HCT116 (cell line): ENCODE data around the gene ZEB1. TPM values are rescaled to one million over a fixed set of nuclear protein-coding genes. Genes with fewer than 3 reads are reported as not detected.

Experiments
- ATAC-seq: fragments of 200-7000 bp; cut with Tn5 transposase; 2 replicates; pipeline ENCODE4 v1.9.1; 2020; ENCODE audit warnings: mild to moderate bottlenecking, moderate library complexity
- BruUV-seq: library from RNA; stranded (reverse); fragments of 400-500 nt; replicated peaks from 2 replicates; lab custom pipeline; 2021; lab: Mats Ljungman, UMichigan
- CTCF ChIA-PET: fragments of 300-600 bp; sonication (Branson Sonifier 250); formaldehyde crosslinking; loops from one replicate; lab custom pipeline; 2021; ENCODE audit warnings: antibody characterized with exemption; lab: Charles Lee
- POLR2A ChIA-PET: fragments of 300-600, 350-600 bp; sonication (Branson Sonifier 250); formaldehyde crosslinking; loops from one replicate; lab custom pipeline; 2021; ENCODE audit warnings: antibody characterized with exemption; lab: Charles Lee
- RAD21 ChIA-PET, 2 experiments: fragments of 300-600 bp; sonication (Branson Sonifier 250); formaldehyde crosslinking; loops; one replicate each; lab custom pipeline; 2023; ENCODE audit warnings: low total read pairs in 2 of 2; ENCODE audit not compliant: uncharacterized antibody in 2 of 2, unreplicated experiment in 2 of 2, low non-redundant PET in 1 of 2; lab: Charles Lee
- DNase-seq: peaks from one replicate; pipeline ENCODE4 v3.0.0-alpha.2; 2010; ENCODE audit warnings: low read depth, low spot score
- H2AFZ ChIP-seq: fragments of 200-600 bp; shearing (Covaris generic), sonication (generic); 2 replicates; pipeline ENCODE4 v1.6.1; 2017; ENCODE audit warnings: low read depth, mixed run types, mixed read lengths, antibody characterized with exemption, low read length; ENCODE audit not compliant: poor library complexity, severe bottlenecking
- H3K27ac ChIP-seq: 2 replicates; pipeline ENCODE4 v1.5.1; 2012; ENCODE audit warnings: low read depth, low read length
- H3K27me3 ChIP-seq: fragments of 200-600 bp; sonication (generic); 2 replicates; pipeline ENCODE4 v1.6.1; 2016; ENCODE audit warnings: mixed run types, low read length, mixed read lengths; ENCODE audit not compliant: insufficient read depth
- H3K36me3 ChIP-seq, 2 experiments: fragments of 200-500 bp in 1 of 2; fragments of 200-600 bp in 1 of 2; sonication (Bioruptor generic) in 1 of 2; sonication (generic) in 1 of 2; 2 replicates each; pipeline versions ENCODE4 v1.5.1 to v1.6.1; 2014 to 2016; ENCODE audit warnings: low read length in 2 of 2, inconsistent platforms in 1 of 2, mixed read lengths in 1 of 2, mixed run types in 1 of 2; ENCODE audit not compliant: insufficient read depth in 2 of 2, control insufficient read depth in 1 of 2
- H3K4me1 ChIP-seq, 2 experiments: fragments of 200-600 bp in 1 of 2; sonication (generic) in 1 of 2; 2 replicates each; pipeline versions ENCODE4 v1.5.1 to v1.6.1; 2012 to 2017; ENCODE audit warnings: low read length in 2 of 2, inconsistent platforms in 1 of 2, mild to moderate bottlenecking in 1 of 2, mixed read lengths in 1 of 2, mixed run types in 1 of 2, moderate library complexity in 1 of 2; ENCODE audit not compliant: insufficient read depth in 2 of 2, control insufficient read depth in 1 of 2
- H3K4me2 ChIP-seq: fragments of 200-600 bp; sonication (generic); 2 replicates; pipeline ENCODE4 v1.6.1; 2017; ENCODE audit warnings: mixed run types, low read length, mixed read lengths
- H3K4me3 ChIP-seq, 2 experiments: fragments of 200-600 bp in 1 of 2; sonication (generic) in 1 of 2; replicated peaks in 1 of 2; 2 replicates each; pipeline ENCODE4 v1.5.1; 2011 to 2016; ENCODE audit warnings: low read length in 2 of 2, control low read depth in 1 of 2, low read depth in 1 of 2, mild to moderate bottlenecking in 1 of 2, mixed read lengths in 1 of 2, mixed run types in 1 of 2
- H3K79me2 ChIP-seq: fragments of 200-600 bp; sonication (generic); 2 replicates; pipeline ENCODE4 v1.6.1; 2017; ENCODE audit warnings: mild to moderate bottlenecking, mixed run types, low read length, moderate library complexity, mixed read lengths; ENCODE audit not compliant: insufficient read depth
- H3K9ac ChIP-seq: fragments of 200-600 bp; sonication (generic); 2 replicates; pipeline ENCODE4 v1.6.1; 2016; ENCODE audit warnings: low read length, mixed read lengths
- H3K9me2 ChIP-seq: fragments of 200-600 bp; sonication (generic), shearing (Covaris generic); 2 replicates; pipeline ENCODE4 v1.6.1; 2017; ENCODE audit warnings: mixed run types, mild to moderate bottlenecking, moderate library complexity; ENCODE audit not compliant: insufficient read depth
- H3K9me3 ChIP-seq, 2 experiments: fragments of 200-500 bp in 1 of 2; fragments of 200-600 bp in 1 of 2; sonication (Bioruptor generic) in 1 of 2; sonication (generic) in 1 of 2; 2 replicates each; pipeline ENCODE4 v1.6.1; 2014 to 2017; ENCODE audit warnings: low read length in 2 of 2, mixed read lengths in 2 of 2, inconsistent platforms in 1 of 2, low read depth in 1 of 2, mild to moderate bottlenecking in 1 of 2, mixed run types in 1 of 2, moderate library complexity in 1 of 2; ENCODE audit not compliant: control insufficient read depth in 1 of 2, insufficient read depth in 1 of 2
- H4K20me1 ChIP-seq: fragments of 200-600 bp; sonication (generic), shearing (Covaris generic); 2 replicates; pipeline ENCODE4 v1.6.1; 2017; ENCODE audit warnings: mixed run types, mild to moderate bottlenecking, moderate library complexity; ENCODE audit not compliant: insufficient read depth
- ATF3 ChIP-seq: IDR thresholded peaks from 2 replicates; pipeline ENCODE4 v1.6.1; 2012
- CEBPB ChIP-seq: IDR thresholded peaks from 2 replicates; pipeline ENCODE4 v1.6.1; 2012; ENCODE audit warnings: low read depth
- CTCF ChIP-seq, 3 experiments: fragments of 200-600 bp in 1 of 3; sonication (generic) in 1 of 3; IDR thresholded peaks in 2 of 3; conservative IDR thresholded peaks in 1 of 3; 2 replicates each; pipeline ENCODE4 v1.5.1; 2012 to 2017; ENCODE audit warnings: low read depth in 2 of 3, low read length in 2 of 3, antibody characterized with exemption in 1 of 3, borderline replicate concordance in 1 of 3, control low read depth in 1 of 3, mild to moderate bottlenecking in 1 of 3, mixed read lengths in 1 of 3, mixed run types in 1 of 3, moderate library complexity in 1 of 3; ENCODE audit not compliant: insufficient read depth in 1 of 3
- EZH2phosphoT487 ChIP-seq: fragments of 200-600 bp; IDR thresholded peaks from 2 replicates; pipeline ENCODE4 v1.6.1; 2018; ENCODE audit warnings: antibody characterized with exemption, borderline replicate concordance
- JUND ChIP-seq: IDR thresholded peaks from 2 replicates; pipeline ENCODE4 v1.6.1; 2012
- RAD21 ChIP-seq: IDR thresholded peaks from 2 replicates; pipeline ENCODE4 v1.6.1; 2012; ENCODE audit warnings: low read depth, mild to moderate bottlenecking
- REST ChIP-seq: IDR thresholded peaks from 2 replicates; pipeline ENCODE4 v1.6.1; 2012; ENCODE audit warnings: low read depth
- SP1 ChIP-seq: IDR thresholded peaks from 2 replicates; pipeline ENCODE4 v1.6.1; 2012; ENCODE audit warnings: low read depth
- ZNF274 ChIP-seq: fragments of 200-500 bp; sonication (Bioruptor generic); IDR thresholded peaks from 2 replicates; pipeline ENCODE4 v1.6.1; 2014; ENCODE audit warnings: mild to moderate bottlenecking, low read depth, low read length, inconsistent platforms
- intact Hi-C: fragments of 100-400 bp; cut with micrococcal nuclease; formaldehyde crosslinking; loops from 2 replicates; pipeline ENCODE4 v1.10.0; 2022
- total RNA-seq: library from RNA; stranded (reverse); gene quantifications from one replicate; pipeline ENCODE4 v1.2.1, GENCODE V29; 2021; ENCODE audit not compliant: unreplicated experiment

The ZEB1 gene
- total RNA-seq, 1 experiment from 2014 or later, result 3.4 TPM

- TF ChIP-seq JUND (no peak), SP1 (no peak), REST (no peak), RAD21 (no peak), ATF3 (no peak), EZH2phosphoT487 (no peak), ZNF274 (no peak)
Observed at GRCh38 chr10:31437959-31438358, 118.9 kb downstream of the ZEB1 start (continued).

- H3K9ac ChIP-seq, result no peak overlapping the region
- no peaks in the 10 kb centered on the region for H3K9me3 ChIP-seq
- POLR2A ChIA-PET, result no interaction called here
- H2AFZ ChIP-seq, result no peak overlapping the region
- BruUV-seq, result no TSS peak
- no peaks in the 10 kb centered on the region for H4K20me1 ChIP-seq
- H3K4me3 ChIP-seq, result no peak overlapping the region
- CTCF ChIA-PET, result no interaction called here
- ATAC-seq (no peak), DNase-seq (no peak)
- no peak overlapping the region for H3K27ac ChIP-seq
- H3K4me1 ChIP-seq, result no peaks in the 10 kb centered on the region
- intact Hi-C loops, result no loop called here
- H3K36me3 ChIP-seq, result no peaks in the 10 kb centered on the region
- H3K27me3 ChIP-seq, result no peaks in the 10 kb centered on the region
- no peaks in the 10 kb centered on the region for H3K9me2 ChIP-seq
- RAD21 ChIA-PET, result interaction anchor here in 1 of 2 experiments (0.8 kb wide), 1 partner anchor 28 kb away, joined by 4 read pairs; no protein-coding TSS in a partner anchor
- TF ChIP-seq ZNF274 (no peak), RAD21 (no peak), CEBPB (no peak), CTCF (IDR thresholded peaks at IDR 0.05 in 2 of 3, conservative IDR thresholded peaks at IDR 0.05 in 1 of 3; ENCODE audit: borderline replicate concordance in 1 of 3, insufficient read depth in 1 of 3, low read depth in 2 of 3, low read length in 2 of 3) (no peak)
- H3K4me2 ChIP-seq, result no peak overlapping the region
- H3K79me2 ChIP-seq, result no peaks in the 10 kb centered on the region
Observed at GRCh38 chr10:31451766-31452165, 132.8 kb downstream of the ZEB1 start.
